Natural killer cell (primary cell): ENCODE measurements around the gene RAB26. TPM values are rescaled to one million over a fixed set of nuclear protein-coding genes. Genes with fewer than 3 reads are reported as not detected.
"Not testable (repeated sequence)": the region's sequence is repeated elsewhere in the genome, so short reads cannot be mapped to it uniquely, and the experiment has no call there.

Experiments used
- ATAC-seq, 3 donors: fragments of 150-1000 bp in 2 of 3; fragments of 200-7000 bp in 1 of 3; cut with Tn5 transposase; 1 replicate in 1 of 3; 2 replicates in 2 of 3; pipeline ENCODE4 v1.10.0; 2021; ENCODE audit warnings: mild to moderate bottlenecking in 2 of 3, moderate library complexity in 2 of 3
- DNase-seq, 2 donors: peaks; one replicate each; pipeline versions ENCODE4 v3.0.0 to v3.0.0-alpha.2; 2013 to 2021; ENCODE audit warnings: mixed read lengths in 1 of 2
- H3K27ac ChIP-seq: one replicate; pipeline ENCODE4 v1.5.1; 2013; ENCODE audit warnings: mild to moderate bottlenecking, low read length
- H3K27me3 ChIP-seq: one replicate; pipeline ENCODE4 v1.6.1; 2013; ENCODE audit warnings: low read length; ENCODE audit not compliant: control insufficient read depth, insufficient read depth
- H3K36me3 ChIP-seq: one replicate; pipeline ENCODE4 v1.6.1; 2013; ENCODE audit warnings: low read length; ENCODE audit not compliant: control insufficient read depth, insufficient read depth
- H3K4me1 ChIP-seq: one replicate; pipeline ENCODE4 v1.6.1; 2013; ENCODE audit warnings: low read length; ENCODE audit not compliant: control insufficient read depth, insufficient read depth
- H3K4me3 ChIP-seq: one replicate; pipeline ENCODE4 v1.5.1; 2013; ENCODE audit warnings: low read length
- H3K9me3 ChIP-seq: one replicate; pipeline ENCODE4 v1.6.1; 2013; ENCODE audit warnings: low read length; ENCODE audit not compliant: control insufficient read depth, insufficient read depth
- H3K27ac Mint-ChIP-seq, 2 donors: one replicate each; pipeline ENCODE4 v1.8.0; 2022; ENCODE audit warnings: mild to moderate bottlenecking in 2 of 2, mixed read lengths in 2 of 2, moderate library complexity in 1 of 2
- H3K27me3 Mint-ChIP-seq, 2 donors: one replicate each; pipeline ENCODE4 v1.8.0; 2022; ENCODE audit warnings: low read depth in 2 of 2, mixed read lengths in 2 of 2
- H3K36me3 Mint-ChIP-seq: one replicate; pipeline ENCODE4 v1.8.0; 2022; ENCODE audit warnings: mixed read lengths
- H3K4me1 Mint-ChIP-seq, 2 donors: one replicate each; pipeline ENCODE4 v1.8.0; 2022; ENCODE audit warnings: mixed read lengths in 2 of 2
- H3K4me3 Mint-ChIP-seq: one replicate; pipeline ENCODE4 v1.8.0; 2022; ENCODE audit warnings: mild to moderate bottlenecking, moderate library complexity, mixed read lengths
- H3K9me3 Mint-ChIP-seq, 2 donors: one replicate each; pipeline ENCODE4 v1.8.0; 2022; ENCODE audit warnings: mixed read lengths in 2 of 2
- CTCF ChIP-seq: fragments of 200-600 bp; IDR thresholded peaks from one replicate; pipeline ENCODE4 v1.8.0; 2022; ENCODE audit warnings: antibody characterized with exemption
- WGBS: methylation state at CpG from one replicate; pipeline ENCODE4 v1.1.7; 2013; ENCODE audit warnings: missing lambda C conversion rate; ENCODE audit not compliant: insufficient coverage; 5-methylcytosine and 5-hydroxymethylcytosine counted together
- intact Hi-C: fragments of 100-400 bp; cut with micrococcal nuclease; formaldehyde crosslinking; loops from one replicate; pipeline ENCODE4 v1.14.2; 2022
- total RNA-seq, 4 donors: library from RNA; stranded (reverse); fragments of 120-200 nt in 1 of 4; gene quantifications; one replicate each; pipeline versions ENCODE4 v1.2.3 to v1.2.4, GENCODE V29; 2013 to 2022

RAB26 gene
- total RNA-seq, 3 donors from 2014 or later (not counting 1 experiment from before 2014, with no cell fraction given), result 0.27 to 0.28 TPM; not detected in 1

- ATAC-seq, intact Hi-C loops, H3K4me3 ChIP-seq, H3K27me3 ChIP-seq, H3K27me3 Mint-ChIP-seq, H3K36me3 Mint-ChIP-seq, H3K36me3 ChIP-seq, H3K4me3 Mint-ChIP-seq, H3K27ac Mint-ChIP-seq, DNase-seq, H3K9me3 ChIP-seq, H3K27ac ChIP-seq, H3K9me3 Mint-ChIP-seq: not testable (repeated sequence)
- peaks cover 21% of the 10 kb centered on the region for H3K4me1 ChIP-seq
- WGBS, result 96% methylated on average over 19 of the region's 22 CpGs
- peaks cover 10 to 23% of the 10 kb centered on the region in 2 donors for H3K4me1 Mint-ChIP-seq
Observed at GRCh38 chr16:2129890-2130447, 18.5 kb upstream of the RAB26 start.

GRCh38 chr16:2133797-2134196, 14.6 kb upstream of the RAB26 start:
- H3K36me3 Mint-ChIP-seq, H3K36me3 ChIP-seq, DNase-seq, H3K9me3 ChIP-seq, intact Hi-C loops, H3K27ac ChIP-seq, H3K27ac Mint-ChIP-seq, H3K4me3 Mint-ChIP-seq, H3K27me3 Mint-ChIP-seq, H3K27me3 ChIP-seq, ATAC-seq, H3K9me3 Mint-ChIP-seq, H3K4me3 ChIP-seq: not testable (repeated sequence)
- peaks cover 19% of the 10 kb centered on the region for H3K4me1 ChIP-seq
- 98% methylated on average over 5 of the region's 12 CpGs for WGBS
- peaks cover 8 to 13% of the 10 kb centered on the region in 2 donors for H3K4me1 Mint-ChIP-seq

GRCh38 chr16:2135071-2135470, 13.4 kb upstream of the RAB26 start:
- H3K27me3 Mint-ChIP-seq, H3K27ac ChIP-seq, intact Hi-C loops, ATAC-seq, H3K9me3 Mint-ChIP-seq, H3K9me3 ChIP-seq, H3K36me3 ChIP-seq, H3K27ac Mint-ChIP-seq, H3K27me3 ChIP-seq, H3K36me3 Mint-ChIP-seq: not testable (repeated sequence)
- DNase-seq, result peak in 1 of 2 donors; percentile 24
- peaks cover 8 to 13% of the 10 kb centered on the region in 2 donors for H3K4me1 Mint-ChIP-seq
- peak overlapping the region; percentile 27 for H3K4me3 ChIP-seq
- H3K4me3 Mint-ChIP-seq, result peak overlapping the region; percentile 74
- WGBS, result 0% methylated on average over 21 of the region's 42 CpGs
- H3K4me1 ChIP-seq, result peaks cover 13% of the 10 kb centered on the region

DNA sequence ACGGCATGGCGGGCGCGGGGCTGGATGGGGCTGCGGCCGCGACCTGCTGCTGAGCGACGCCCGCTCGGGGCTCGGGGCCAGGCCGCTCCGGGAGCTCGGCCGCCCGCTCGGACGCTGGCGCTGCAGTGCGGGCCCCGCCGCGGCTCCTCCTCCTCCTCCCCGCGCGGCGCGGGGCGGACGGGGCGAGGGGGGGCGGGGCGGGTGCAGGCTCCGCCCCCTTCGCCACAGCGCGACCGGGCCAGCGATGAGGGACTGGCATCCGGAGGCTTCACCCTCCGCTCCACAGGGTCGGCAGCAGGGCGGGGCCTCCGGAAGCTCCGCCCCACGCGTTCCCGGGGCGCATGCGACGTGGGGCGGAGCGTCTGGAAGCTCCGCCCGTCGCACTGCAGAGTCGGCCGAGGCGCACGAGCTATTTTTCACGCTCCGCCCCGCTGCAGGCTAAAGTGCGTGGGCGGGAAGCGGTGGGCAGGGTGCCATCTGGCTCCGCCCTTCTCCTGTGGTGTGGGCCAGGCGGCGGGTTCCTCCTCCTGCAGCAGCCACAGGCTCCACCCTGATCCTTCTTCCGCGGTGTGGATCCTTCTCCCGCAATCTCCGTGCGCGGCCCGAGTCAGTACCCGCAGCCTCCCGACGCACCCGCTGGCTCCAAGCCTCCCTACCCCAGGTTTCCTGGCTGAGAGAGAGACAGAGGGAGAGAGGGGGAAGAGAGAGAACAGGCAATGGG, 12.5 kb upstream of the RAB26 start, which contains the start of gene PKD1:
Gene PKD1, minus strand, starts transcription at position 129 of the 721 bp plus-strand sequence. CDS start 209 bp downstream, outside the sequence.
- H3K9me3 ChIP-seq, H3K36me3 Mint-ChIP-seq, H3K27me3 Mint-ChIP-seq, H3K36me3 ChIP-seq, intact Hi-C loops, H3K9me3 Mint-ChIP-seq, H3K27me3 ChIP-seq: not testable (repeated sequence)
- Mint-ChIP-seq H3K27ac (peak within 1 kb of the TSS; percentile 93 to 96), H3K4me1 (peaks cover 14 to 21% of the 10 kb centered on the region in 2 donors), H3K4me3 (peak within 1 kb of the TSS; percentile 95)
- ATAC-seq (peak; percentile 77 to 87 (median 85)), DNase-seq (peak; percentile 94 to 100)
- Histone ChIP-seq H3K4me3 (peak within 1 kb of the TSS; percentile 41), H3K4me1 (peaks cover 20% of the 10 kb centered on the region), H3K27ac (peak within 1 kb of the TSS; percentile 66)
- WGBS, result under 1% methylated on average over 65 of the region's 81 CpGs

GRCh38 chr16:2142942-2143877, 5.2 kb upstream of the RAB26 start:
- Histone ChIP-seq H3K9me3 (no peaks in the 10 kb centered on the region), H3K36me3 (no peaks in the 10 kb centered on the region), H3K4me3 (no peak overlapping the region), H3K4me1 (peaks cover 11% of the 10 kb centered on the region), H3K27me3 (no peaks in the 10 kb centered on the region), H3K27ac (no peak overlapping the region)
- Mint-ChIP-seq H3K4me3 (no peak overlapping the region), H3K9me3 (no peaks in the 10 kb centered on the region), H3K27ac (no peak overlapping the region), H3K36me3 (no peaks in the 10 kb centered on the region), H3K27me3 (peaks cover 0 to 3% of the 10 kb centered on the region in 2 donors), H3K4me1 (peaks cover 6 to 8% of the 10 kb centered on the region in 2 donors)
- DNase-seq (no peak), ATAC-seq (no peak)
- 76% methylated on average over 31 of the region's 31 CpGs for WGBS
- TF ChIP-seq CTCF, result no peak
- intact Hi-C loops, result no loop called here
